Erythroblast (primary cell): ENCODE measurements around the gene WDR70.

Source experiments
- DNase-seq, 2 experiments: peaks; one replicate each; lab custom pipeline; 2025; lab: John Stamatoyannopoulos, UW
- GATA1 ChIP-seq: IDR thresholded peaks from 2 replicates; pipeline ENCODE4 v1.6.1; 2011; ENCODE audit warnings: low read depth, mild to moderate bottlenecking, control low read depth, low read length, moderate library complexity
- POLR2A ChIP-seq: IDR thresholded peaks from 2 replicates; pipeline ENCODE4 v1.6.1; 2011; ENCODE audit warnings: mild to moderate bottlenecking, low read length

Gene WDR70

DNA sequence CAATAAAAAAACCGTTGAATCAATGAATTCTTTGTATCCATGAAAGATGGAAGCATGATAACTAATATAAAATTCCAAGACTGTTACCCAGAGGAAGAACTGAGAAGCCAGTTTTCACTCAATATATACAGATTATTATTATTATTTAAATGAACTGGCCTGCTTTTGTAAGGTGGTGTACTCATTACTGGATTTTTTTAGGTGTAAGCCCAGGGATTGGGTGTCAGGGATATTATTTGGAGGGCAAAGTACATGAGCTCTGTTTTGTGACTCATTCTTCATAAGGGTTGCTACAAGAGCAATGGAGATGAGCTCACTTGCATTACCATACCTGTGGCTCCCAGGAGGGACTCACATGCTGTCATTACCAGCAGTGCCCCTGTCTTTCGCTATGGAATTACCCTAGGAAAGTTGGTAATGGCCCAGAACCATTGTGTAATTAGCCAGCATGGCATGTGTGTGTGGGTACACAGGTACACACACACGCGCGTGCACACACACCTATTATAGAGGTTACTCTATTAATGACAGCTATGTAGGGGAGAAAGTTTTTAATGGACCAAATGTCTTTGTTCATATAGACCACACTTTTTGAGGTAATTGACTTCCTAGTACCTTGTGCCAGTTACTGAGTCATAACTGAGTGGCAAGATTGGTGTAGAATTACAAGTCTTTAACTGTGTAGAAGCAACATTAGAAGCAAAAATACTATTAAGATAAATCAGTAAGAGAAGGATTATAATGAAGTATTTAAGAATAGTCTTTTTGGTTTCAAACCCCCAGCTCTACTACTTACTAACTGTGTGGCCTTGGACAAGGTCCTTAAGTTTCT lies 317.3 kb downstream of the WDR70 start:
- TF ChIP-seq POLR2A (no peak), GATA1 (no peak)
- DNase-seq = no peak

DNA sequence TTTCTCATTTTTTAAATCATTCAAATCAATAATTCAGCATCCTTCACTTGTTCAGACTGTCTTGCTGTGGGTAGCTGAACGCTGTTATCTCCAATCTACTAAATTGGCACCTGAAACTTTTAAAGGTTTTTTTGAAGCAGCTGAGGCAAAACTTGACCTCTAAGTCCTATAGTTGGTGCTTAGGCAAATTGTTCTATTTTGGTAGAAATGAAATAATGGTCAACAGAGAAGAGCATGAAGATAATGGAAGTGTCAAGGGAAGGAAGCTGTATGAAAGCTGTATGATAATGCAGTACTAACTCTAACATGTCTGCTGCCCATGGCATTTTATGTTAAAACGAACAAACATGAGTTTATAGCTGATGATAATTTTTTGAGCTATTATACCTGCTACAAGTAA lies 322.8 kb downstream of the WDR70 start:
- DNase-seq = no peak
- no peak for TF ChIP-seq GATA1
- no peak for TF ChIP-seq POLR2A

DNA sequence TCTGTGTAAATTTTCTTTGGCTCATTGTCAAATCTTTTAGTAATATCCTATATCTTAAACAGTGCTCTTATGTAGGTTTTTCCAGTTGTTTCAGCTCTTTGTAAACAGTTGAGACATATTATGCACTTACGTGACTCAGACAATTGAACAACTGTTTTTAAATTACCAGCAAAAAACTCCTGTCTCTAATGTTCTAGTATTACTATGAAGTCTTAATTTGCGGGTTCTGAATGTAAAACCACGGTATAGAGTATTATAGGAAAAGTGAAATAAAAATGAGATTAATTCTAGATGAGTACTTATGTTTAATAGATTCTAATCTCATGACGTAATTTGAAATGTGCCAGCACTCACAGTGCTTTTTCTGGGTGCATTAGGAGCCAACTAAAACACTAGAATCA lies 324.7 kb downstream of the WDR70 start:
- DNase-seq = no peak
- TF ChIP-seq GATA1 = no peak
- TF ChIP-seq POLR2A = no peak

DNA sequence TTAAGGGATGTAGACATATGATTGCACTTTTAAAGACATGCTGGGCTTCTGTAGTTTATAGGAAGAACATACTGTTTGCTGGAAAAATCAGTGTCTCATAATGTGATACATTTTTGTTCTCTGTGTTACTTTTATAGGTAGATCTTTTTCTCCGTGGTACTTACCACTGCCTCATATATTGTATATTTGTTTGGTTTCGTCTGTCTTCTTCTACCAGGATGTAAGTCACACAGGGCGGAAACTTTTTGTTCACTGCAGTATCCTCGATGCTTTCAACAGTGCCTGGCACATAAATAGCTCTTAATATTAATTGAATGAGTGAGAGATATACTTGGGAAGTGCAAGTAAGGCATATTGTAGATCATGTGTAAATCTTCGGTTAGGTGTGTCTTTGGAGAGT lies 325.3 kb downstream of the WDR70 start:
- TF ChIP-seq GATA1 (no peak), POLR2A (no peak)
- no peak for DNase-seq

DNA sequence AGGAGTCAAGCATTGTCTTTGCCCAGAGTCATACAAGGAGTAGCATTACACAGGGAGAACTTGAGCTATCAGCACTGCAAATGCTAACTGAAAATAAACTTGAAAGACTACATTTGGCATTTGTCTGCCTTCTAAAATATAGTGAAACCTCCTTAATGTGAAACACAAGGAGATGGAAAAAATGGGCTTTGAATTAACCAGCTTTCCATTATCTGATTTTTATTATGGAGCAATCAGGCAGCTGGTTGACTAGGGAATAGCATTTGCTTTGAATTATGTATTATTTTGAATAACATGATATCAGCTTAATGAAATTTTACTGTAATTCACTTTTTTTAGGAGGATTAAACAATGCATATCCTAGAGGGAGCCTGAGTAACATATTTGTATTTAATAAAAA lies 329.9 kb downstream of the WDR70 start:
- no peak for DNase-seq
- TF ChIP-seq POLR2A = no peak
- TF ChIP-seq GATA1 = no peak

DNA sequence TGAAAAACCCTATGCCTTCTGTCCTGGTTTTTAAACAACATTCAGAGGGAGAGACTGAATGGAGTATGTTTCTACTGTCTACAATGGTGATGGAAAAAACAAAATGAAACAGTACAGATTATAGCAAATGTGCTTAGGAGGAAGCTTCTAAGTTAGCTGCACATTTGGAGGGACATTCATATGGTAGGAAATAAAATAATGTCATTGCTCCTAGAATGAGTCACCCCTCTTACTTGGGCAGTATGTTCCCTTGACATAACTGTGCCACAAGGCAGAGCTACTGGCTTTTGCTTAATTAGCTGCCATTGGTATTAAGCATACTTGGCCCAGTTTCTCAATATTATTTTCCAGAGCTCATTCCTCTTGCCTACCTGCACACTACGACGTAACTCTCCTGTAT lies 331.8 kb downstream of the WDR70 start:
- no peak for TF ChIP-seq POLR2A
- no peak for TF ChIP-seq GATA1
- DNase-seq = no peak

DNA sequence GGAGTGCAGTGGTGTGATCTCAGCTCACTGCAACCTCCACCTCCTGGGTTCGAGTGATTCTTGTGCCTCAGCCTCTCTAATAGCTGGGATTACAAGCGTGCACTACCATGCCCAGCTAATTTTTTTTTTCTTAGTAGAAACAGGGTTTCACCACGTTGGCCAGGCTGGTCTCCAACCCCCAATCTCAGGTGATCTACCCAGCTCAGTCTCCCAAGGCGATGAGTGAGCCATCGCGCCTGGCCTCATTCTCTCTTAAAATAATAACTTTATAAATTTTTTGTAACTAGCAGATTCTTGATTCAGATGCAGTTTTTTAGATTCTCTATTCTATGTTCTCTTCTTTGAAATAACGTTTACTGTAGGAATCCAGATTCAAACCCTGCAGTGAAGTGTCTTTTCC lies 333.6 kb downstream of the WDR70 start:
- DNase-seq = no peak
- TF ChIP-seq POLR2A (no peak), GATA1 (no peak)

DNA sequence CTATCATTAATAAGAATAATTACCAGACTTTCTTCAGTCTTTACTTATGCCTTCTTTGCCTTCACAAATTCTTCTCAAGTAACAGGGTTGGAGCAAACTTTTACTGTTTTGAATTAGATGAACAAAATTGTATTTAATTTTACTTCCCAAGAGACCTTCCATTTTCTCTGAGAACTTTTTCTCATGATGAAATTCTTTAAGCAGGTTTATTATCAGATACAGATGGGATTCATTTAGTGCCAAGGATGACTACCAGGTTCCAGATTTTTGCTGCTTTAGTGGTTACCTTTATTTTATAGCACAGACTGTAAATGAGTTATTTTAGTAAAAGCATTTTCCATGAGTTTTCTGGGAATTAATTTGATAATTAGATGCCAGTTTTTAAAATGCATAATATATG lies 335.6 kb downstream of the WDR70 start:
- TF ChIP-seq POLR2A (no peak), GATA1 (no peak)
- DNase-seq = no peak

DNA sequence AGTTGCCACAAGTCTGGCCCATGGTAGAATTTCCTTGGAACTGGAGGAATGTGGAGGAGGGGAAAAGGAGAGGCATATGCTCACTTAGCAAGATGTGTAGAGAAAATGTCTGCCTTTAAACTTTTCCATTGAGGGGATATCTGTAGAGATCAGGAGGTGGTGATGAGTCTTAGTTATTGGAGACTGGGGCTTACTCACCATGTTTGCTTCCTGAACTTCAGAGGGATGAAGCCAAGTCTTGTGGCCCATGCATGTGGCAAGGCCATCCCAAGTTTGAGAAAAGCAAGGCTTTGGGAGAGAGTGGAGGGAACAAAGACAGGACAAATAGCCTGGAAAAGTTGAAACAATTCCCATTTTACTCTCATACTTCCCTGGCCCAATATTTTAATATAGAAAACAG lies 336.2 kb downstream of the WDR70 start:
- no peak for DNase-seq
- TF ChIP-seq POLR2A = no peak
- no peak for TF ChIP-seq GATA1

DNA sequence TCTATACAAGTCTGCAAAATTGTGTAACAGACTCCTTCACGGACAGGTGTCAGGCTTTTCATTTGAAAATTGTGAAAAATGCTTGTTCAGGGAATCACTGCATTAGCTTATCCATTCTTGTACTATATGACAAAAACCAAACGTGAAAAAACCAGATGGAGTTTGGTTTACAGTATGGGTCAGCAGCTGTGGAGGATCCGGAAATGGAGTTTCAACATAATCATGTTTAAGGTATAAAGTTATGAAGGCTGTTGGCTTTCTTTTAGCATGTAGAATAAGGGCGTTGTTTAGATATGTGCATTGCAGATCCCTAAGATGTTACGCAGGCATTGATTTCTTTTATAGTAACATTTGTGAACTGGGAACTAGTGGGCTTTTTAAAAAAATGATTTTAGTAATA lies 336.9 kb downstream of the WDR70 start:
- TF ChIP-seq POLR2A (no peak), GATA1 (no peak)

DNA sequence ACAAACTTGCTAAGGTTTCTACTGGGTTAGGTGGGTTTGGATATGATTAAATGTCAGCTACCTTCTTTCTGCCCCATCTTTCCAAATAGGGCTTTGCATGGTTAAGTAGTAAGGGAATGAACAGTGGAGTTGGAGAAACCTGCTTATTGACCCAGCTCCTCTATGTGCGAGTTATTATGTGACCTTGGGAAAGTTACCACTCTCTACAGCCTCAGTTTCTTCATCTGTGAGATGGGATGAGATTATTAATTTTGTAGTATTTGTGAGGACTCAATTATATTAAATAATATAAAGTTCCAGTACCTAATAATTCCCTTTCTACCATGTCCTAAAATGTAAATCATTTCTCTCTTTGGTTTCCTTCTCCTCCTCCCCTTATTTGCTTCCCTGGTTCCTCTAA lies 337.3 kb downstream of the WDR70 start:
- no peak for DNase-seq
- TF ChIP-seq GATA1 (no peak), POLR2A (no peak)

More for the DNA sequence above, 336.9 kb downstream of the WDR70 start:
- no peak for DNase-seq

DNA sequence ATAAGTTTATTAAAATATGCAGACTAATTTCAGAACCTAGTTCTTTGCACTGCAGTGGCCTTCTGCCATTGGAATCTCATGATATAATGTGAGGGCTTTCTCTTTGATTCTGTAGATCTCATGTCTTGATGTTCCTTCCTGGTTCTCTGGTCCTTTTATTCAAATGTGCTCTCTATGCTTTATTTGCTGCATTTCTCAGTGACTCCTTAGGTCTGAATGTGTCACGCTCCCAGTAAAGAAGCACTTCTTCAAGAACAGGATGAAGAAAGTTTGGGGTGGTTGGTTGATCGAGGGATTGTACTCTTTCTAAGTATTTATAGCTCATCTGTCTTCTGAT lies 338.1 kb downstream of the WDR70 start:
- DNase-seq = no peak
- TF ChIP-seq GATA1 (no peak), POLR2A (no peak)

DNA sequence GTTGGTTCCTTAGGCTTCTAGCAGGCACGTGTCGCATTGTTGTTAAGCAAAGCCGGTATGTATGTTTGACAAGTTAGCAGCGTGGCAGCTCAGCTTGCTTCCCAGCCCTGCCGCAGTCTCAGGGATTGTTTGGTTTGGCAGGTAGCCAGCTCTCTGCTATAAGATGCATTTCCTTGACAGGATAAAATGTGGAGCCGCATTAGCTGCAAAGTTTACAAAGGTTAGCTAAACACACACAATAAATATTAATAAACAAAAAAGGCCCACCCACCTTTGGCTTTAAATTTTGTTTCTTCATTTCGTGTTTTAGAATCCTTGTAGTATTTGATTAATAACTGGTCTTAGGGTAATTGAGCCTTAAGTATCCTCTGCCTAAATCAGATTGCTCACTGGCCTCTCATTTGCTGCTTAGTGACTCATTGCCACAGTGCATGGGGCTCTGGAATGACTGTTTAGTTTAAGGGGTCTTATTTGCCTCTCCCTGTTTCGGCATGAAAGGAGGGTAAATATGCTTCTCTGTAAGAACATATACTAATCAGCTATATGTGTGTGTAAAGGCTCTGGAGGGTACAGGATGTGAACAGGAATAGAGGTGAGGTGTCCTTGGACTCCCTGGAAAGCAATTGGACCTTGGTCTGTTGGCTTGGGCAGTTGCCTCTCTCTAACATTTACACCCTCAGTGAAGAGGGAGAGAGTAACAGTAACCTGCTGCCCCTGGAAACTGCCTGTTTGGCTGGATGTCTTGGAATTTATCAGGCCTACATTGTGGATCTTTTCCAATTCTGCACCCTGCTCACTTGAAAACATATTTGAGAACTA lies 338.7 kb downstream of the WDR70 start:
- TF ChIP-seq GATA1 (no peak), POLR2A (no peak)
- no peak for DNase-seq

DNA sequence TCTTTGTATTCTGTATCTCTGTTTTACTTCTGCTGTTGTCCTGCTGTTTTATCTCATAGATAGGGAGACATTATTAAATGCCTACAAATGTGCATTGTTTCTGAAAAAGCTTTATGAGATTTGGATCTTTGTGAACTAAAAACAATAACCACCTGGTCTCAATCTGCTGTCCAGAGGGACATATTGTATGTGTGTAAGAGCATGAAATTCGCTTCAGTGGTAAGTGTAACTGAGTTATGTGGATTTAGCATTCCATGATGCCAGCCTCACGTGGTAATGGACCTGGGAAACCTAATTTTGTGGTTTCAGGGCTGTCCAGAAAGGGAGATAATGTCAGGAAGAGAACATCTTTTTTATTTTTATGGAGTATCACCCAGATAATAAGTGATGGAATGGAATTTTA lies 341.4 kb downstream of the WDR70 start:
- TF ChIP-seq POLR2A (no peak), GATA1 (no peak)
- no peak for DNase-seq
